HepG2 (cell line): ENCODE data around the gene CDCP2.

Experiments used
- BCL6 ChIP-seq: IDR thresholded peaks from 2 replicates; pipeline ENCODE4 v1.6.1; 2016; ENCODE audit warnings: missing genetic modification reagents, missing compliant biosample characterization
- CBX1 ChIP-seq: IDR thresholded peaks from one replicate; pipeline ENCODE4 v1.6.1; 2016; ENCODE audit warnings: antibody characterized with exemption, low read depth
- CREB1 ChIP-seq, 2 experiments: fragments of 450-650 bp in 1 of 2; IDR thresholded peaks; 2 replicates each; pipeline ENCODE4 v1.6.1; 2016 to 2017; ENCODE audit warnings: control low read depth in 1 of 2, mild to moderate bottlenecking in 1 of 2, missing compliant biosample characterization in 1 of 2, missing genetic modification characterization in 1 of 2
- CTCF ChIP-seq: sonication (generic); formaldehyde crosslinking; IDR thresholded peaks from 2 replicates; pipeline ENCODE4 v1.5.0; 2020; ENCODE audit warnings: mild to moderate bottlenecking, missing genetic modification reagents, moderate library complexity
- KDM4B ChIP-seq: sonication (generic); formaldehyde crosslinking; IDR thresholded peaks from 2 replicates; pipeline ENCODE4 v1.4.0; 2020; ENCODE audit warnings: missing genetic modification reagents
- KMT2B ChIP-seq: IDR thresholded peaks from 2 replicates; pipeline ENCODE4 v1.6.1; 2016; ENCODE audit warnings: missing genetic modification reagents, missing compliant biosample characterization
- MXD4 ChIP-seq: IDR thresholded peaks from 2 replicates; pipeline ENCODE4 v1.6.1; 2016; ENCODE audit warnings: mild to moderate bottlenecking, missing biosample characterization, missing genetic modification reagents
- POLR2A ChIP-seq, 2 experiments: IDR thresholded peaks; 2 replicates each; pipeline ENCODE4 v1.6.1; 2011; ENCODE audit warnings: low read depth in 2 of 2, low read length in 2 of 2, mild to moderate bottlenecking in 1 of 2, moderate library complexity in 1 of 2; ENCODE audit not compliant: insufficient read depth in 1 of 2
- POLR2AphosphoS2 ChIP-seq: IDR thresholded peaks from 2 replicates; pipeline ENCODE4 v1.6.1; 2011; ENCODE audit warnings: low read depth, low read length, improper control_type of control experiment
- POLR2AphosphoS5 ChIP-seq: IDR thresholded peaks from 2 replicates; pipeline ENCODE4 v1.6.1; 2012; ENCODE audit warnings: low read depth, low read length
- RAD21 ChIP-seq: fragments of 450-650 bp; formaldehyde crosslinking; IDR thresholded peaks from 2 replicates; pipeline ENCODE4 v1.5.0; 2020; ENCODE audit warnings: mild to moderate bottlenecking
- TCF7L2 ChIP-seq: IDR thresholded peaks from 2 replicates; pipeline ENCODE4 v1.6.1; 2011; ENCODE audit warnings: mild to moderate bottlenecking, low read depth, low read length, moderate library complexity

- TF ChIP-seq KDM4B (no peak), BCL6 (CRISPR knock-in tag) (no peak), POLR2AphosphoS5 (no peak), MXD4 (CRISPR knock-in tag) (no peak), TCF7L2 (no peak), CTCF (no peak), KMT2B (CRISPR knock-in tag) (no peak), RAD21 (CRISPR knock-in tag) (no peak), POLR2AphosphoS2 (no peak), CBX1 (no peak), POLR2A (IDR thresholded peaks at IDR 0.05; ENCODE audit: insufficient read depth in 1 of 2, low read depth in 2 of 2, low read length in 2 of 2) (no peak), CREB1 (IDR thresholded peaks at IDR 0.05) (no peak), CREB1 (CRISPR knock-in tag; IDR thresholded peaks at IDR 0.05) (no peak)
These were observed 21.4 kb downstream of the CDCP2 start for GRCh38 chr1:54131419-54131818.
